ENCODE data around the gene FAM110D. TPM values are rescaled to one million over a fixed set of nuclear protein-coding genes. Genes with fewer than 3 reads are reported as not detected.

FAM110D gene
- polyA plus RNA-seq, 3 donors: 1.2 to 1.3 (median 1.2) TPM

DNA sequence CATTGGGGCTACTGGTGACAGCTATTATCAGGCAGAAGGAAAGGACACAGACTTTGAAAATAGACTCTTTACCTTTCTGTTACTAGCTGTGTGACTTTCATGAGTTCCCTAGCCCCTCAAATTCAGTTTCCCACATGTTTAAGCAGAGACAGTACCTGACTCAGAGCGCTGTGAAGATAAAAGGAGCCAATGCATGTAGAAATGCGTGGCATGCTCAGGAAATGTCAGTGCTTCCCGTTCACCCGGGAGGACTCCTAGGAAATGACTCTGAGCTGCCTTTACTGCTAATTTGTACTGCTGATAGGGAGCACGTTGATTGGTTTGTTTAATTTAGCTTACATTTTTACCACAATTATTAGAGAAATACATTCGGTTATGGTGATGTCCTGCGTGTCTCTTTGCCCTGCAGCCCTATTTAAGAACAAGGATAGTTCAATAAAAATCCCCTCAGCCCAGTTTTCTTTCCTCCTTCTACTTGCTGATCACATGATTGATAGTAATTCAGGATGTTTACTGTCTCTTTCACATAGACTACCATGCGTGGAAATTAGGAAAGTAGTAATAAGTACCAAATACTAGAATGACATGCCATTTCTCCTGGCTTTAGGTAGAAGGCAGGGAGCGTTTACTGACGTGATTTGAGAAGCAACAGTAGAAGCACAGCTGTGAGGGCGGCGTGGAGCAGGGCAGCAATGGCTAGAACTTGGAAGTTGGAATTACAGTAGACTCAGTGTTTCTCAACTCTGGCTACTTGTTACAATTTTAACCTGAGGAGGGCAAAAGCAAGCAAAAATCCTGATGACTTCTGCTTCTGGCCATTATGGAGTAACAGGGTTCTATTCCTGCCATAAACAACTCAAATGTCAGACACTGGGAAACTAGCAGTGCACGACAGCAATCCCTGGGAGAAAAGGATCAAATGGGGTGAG is 31.4 kb upstream of the FAM110D start:
- no peak for DNase-seq (ENCODE audit: low read depth in 3 of 3, low spot score in 2 of 3)

GRCh38 chr1:26129778-26130177 is 29.1 kb upstream of the FAM110D start:
- DNase-seq (ENCODE audit: low read depth in 3 of 3, low spot score in 2 of 3): no peak

GRCh38 chr1:26130695-26131094 is 28.2 kb upstream of the FAM110D start:
- no peak for DNase-seq (ENCODE audit: low read depth in 3 of 3, low spot score in 2 of 3)

- no peak for DNase-seq (ENCODE audit: low read depth in 3 of 3, low spot score in 2 of 3)
These were observed 26.6 kb upstream of the FAM110D start for GRCh38 chr1:26132128-26132833.

GRCh38 chr1:26132834-26133167 is 26.1 kb upstream of the FAM110D start:
- no peak for DNase-seq (ENCODE audit: low read depth in 3 of 3, low spot score in 2 of 3)

GRCh38 chr1:26134466-26134865 is 24.4 kb upstream of the FAM110D start:
- DNase-seq (ENCODE audit: low read depth in 3 of 3, low spot score in 2 of 3): no peak

DNA sequence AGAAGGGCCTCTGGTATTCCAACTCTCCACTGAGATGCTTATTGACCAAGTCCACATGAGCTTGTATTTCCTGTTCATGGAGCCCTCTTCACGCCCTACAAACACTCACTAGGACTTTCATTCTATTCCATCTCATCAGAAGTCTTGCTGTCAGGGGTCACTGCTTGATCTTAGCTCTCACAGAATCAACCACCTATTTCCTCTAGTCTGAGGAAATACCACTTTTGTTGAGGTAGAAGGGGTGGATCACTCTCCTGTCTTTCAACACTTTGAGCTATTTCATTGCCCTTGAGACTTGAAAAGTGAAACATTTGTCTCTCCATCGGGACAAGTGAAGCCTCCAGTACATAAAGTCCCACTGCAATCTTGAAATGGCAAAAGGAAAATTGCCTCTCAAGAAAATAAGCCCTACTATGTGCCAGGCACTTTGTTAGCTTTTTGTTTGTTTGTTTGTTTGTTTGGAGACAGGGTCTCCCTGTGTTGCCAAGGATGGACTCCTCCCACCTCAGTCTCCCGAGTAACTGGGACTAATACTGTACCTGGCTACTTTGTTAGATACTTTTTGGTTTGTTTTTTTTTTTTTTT is 19.8 kb upstream of the FAM110D start:
- DNase-seq (ENCODE audit: low read depth in 3 of 3, low spot score in 2 of 3): no peak

DNA sequence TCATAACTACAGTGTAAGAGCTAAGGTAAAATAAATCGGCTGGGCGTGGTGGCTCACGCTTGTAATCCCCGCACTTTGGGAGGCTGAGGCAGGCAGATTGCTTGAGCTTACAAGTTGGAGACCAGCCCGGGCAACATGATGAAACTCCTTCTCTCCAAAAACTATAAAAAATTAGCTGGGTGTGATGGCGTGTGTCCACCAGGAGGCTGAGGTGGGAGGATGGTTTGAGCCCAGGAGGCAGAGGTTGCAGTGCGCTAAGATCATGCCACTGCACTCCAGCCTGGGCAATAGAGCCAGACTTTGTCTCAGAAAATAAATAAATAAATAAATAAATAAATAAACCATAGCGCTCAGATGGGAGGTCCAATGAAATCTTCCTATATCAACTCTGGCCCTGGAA is 16.7 kb upstream of the FAM110D start:
- DNase-seq (ENCODE audit: low read depth in 3 of 3, low spot score in 2 of 3): no peak

- peak in 1 of 3 donors; percentile 64 for DNase-seq (ENCODE audit: low read depth in 3 of 3, low spot score in 2 of 3)
These were observed 13.6 kb upstream of the FAM110D start for GRCh38 chr1:26145041-26145959.

DNA sequence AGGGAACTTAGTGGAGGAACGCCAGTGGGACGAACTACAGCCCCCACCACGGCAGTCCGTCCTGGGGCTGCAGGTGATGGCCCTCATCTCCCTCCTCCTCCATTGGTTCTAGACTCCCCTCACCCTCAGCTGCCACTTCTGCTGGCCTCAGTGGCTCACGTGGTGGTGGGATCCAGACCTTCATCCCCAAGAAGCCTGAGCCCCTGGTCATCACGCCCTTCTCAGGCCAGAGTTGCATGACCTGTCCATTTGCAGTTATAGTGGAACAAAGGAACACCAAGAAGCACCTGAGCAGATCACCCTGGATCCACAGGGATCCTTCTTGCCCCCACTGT is 13.0 kb upstream of the FAM110D start:
- DNase-seq (ENCODE audit: low read depth in 3 of 3, low spot score in 2 of 3): no peak

- no peak for DNase-seq (ENCODE audit: low read depth in 3 of 3, low spot score in 2 of 3)
These were observed 10.0 kb upstream of the FAM110D start for GRCh38 chr1:26148887-26149286.

DNA sequence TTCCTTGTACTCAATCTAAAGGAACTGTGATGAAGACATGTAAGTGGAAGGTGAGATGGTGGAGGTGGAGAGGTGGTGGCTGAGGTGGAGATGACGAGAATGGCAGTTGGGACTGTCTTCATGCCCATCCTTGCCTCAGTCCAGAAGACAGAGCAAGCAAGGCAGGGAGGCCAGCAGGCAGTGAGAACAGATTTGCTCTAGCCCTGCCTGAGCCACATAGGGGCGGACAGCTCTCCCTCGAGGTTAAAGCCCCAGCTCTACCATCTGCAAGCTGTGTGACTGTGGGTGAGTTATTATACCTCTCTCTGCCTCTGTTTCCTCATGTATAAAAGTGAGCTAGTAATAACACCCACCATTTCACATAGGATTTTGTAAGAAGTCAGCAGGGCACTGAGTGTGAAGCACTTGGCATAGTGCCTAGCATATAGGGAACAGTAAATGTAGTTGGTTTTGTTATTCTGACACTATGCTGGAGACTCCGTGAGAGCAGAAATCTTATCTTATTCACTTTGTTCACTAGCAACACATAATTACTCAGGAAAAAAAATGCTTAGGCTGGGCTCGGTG is 4.8 kb upstream of the FAM110D start:
- no peak for DNase-seq (ENCODE audit: low read depth in 3 of 3, low spot score in 2 of 3)

DNA sequence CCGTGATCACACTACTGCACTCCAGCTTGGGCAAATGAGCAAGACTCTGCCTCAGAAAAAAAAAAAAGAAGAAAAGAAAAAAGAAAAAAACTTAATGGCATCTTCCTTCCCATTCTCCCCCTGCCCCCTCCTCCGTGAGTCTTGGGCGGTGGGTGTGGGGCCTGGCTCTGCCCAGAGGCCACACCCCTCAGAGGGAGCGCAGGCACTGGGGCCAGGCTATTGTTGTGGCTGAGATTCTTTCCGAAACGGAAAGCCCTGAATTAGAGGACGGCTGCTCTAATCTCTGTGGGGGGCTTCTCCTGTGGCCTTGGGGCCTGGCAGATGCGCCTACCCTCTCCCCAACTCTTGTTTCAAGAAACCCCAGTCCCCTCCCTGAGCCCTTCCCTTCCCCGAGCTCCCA is 4.1 kb upstream of the FAM110D start:
- no peak for DNase-seq (ENCODE audit: low read depth in 3 of 3, low spot score in 2 of 3)

DNA sequence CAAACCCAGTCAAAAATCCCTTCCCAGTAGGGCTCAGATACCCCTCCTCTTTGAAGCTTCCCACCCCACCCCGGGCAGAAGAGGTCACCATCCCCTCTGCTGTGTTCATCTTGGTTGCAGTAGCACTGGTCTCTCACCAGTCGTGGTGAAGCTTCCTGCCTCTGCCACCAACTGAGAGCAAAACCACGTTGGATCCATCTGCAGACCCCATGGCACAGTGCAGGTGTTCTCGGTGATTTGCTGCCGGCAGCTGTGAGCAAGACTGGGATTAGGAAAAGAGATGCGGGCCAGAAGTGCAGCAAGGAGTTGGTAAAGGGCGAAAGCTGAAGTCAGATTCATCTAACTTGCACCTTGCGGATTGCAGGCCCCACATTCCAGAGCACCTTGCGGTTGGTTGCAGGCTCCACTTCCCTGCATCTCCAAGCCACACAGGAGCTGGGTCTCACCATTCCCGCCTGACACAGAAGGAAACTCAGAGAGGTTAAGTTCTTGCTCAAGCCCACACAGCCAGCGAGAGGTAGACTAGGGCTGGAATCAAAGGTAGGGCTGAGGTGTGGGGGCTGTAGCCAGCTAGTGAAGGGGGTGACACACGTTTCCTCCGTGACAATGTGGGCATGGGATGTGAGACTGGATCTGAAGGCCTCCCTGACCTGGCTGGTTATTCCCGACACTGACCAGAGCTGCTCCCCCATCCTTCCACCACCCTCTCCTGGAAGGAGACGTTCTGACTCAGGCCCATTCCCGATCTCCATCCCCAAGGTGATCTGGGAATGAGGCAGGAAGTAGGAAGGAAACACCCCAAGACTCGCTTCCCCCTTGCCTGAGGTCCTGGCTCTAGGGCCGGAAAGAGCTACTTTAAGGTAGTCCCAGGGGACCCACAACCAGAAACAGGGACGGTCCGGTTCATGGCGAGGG is 3.3 kb upstream of the FAM110D start:
- no peak for DNase-seq (ENCODE audit: low read depth in 3 of 3, low spot score in 2 of 3)

GRCh38 chr1:26156285-26157038 is 2.4 kb upstream of the FAM110D start:
- no peak for DNase-seq (ENCODE audit: low read depth in 3 of 3, low spot score in 2 of 3)

GRCh38 chr1:26158271-26158907 is 490 bp upstream of the FAM110D start:
- DNase-seq (ENCODE audit: low read depth in 3 of 3, low spot score in 2 of 3): no peak

DNA sequence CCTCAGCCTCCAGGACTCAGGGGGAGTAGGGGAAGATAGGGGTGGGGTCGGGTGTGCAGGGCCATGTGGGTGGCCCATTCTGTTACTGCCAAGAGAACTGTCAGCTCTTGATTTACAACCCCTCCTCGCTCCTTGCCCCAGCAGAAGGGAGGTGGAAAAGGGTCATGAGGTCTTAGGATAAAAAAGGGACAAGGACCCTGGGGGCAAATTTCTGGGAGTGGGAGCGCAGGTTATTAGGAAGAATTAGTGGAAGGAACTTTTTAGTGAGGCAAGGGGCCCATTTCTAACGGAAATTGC is 812 bp downstream of the FAM110D start:
- DNase-seq (ENCODE audit: low read depth in 3 of 3, low spot score in 2 of 3): no peak
